K562 (cell line): Measurements from ENCODE around the gene PXK. TPM values are rescaled to one million over a fixed set of nuclear protein-coding genes. Genes with fewer than 3 reads are reported as not detected.

Source experiments
- ATAC-seq: fragments of 200-7000 bp; cut with Tn5 transposase; 3 replicates; pipeline ENCODE4 v1.9.1; 2020; ENCODE audit warnings: moderate library complexity
- BruUV-seq: library from RNA; stranded (reverse); fragments of 400-500 nt; replicated peaks from 2 replicates; lab custom pipeline; 2021; lab: Mats Ljungman, UMichigan
- CTCF ChIA-PET: fragments of 300-600 bp; formaldehyde crosslinking; extraction: SDS; loops from one replicate; lab custom pipeline; 2021; ENCODE audit warnings: low intra/inter-chr PET ratio; lab: Yijun Ruan, JAX
- POLR2A ChIA-PET: fragments of 300-600, 350-650 bp; sonication (Branson Sonifier 250); formaldehyde crosslinking; extraction: SDS; loops from one replicate; lab custom pipeline; 2021; ENCODE audit warnings: antibody characterized with exemption, inconsistent platforms; lab: Yijun Ruan, JAX
- DNase-seq, 4 experiments: peaks; one replicate each; pipeline versions ENCODE4 v3.0.0 to v3.0.0-alpha.2; 2011 to 2018; ENCODE audit warnings: low spot score in 3 of 4, mixed read lengths in 3 of 4; ENCODE audit errors: extremely low read depth in 1 of 4
- FAIRE-seq: peaks from 2 replicates; lab custom pipeline; 2011; peaks lifted over from hg19 to GRCh38; lab: Jason Lieb, UNC
- H2AFZ ChIP-seq: 2 replicates; pipeline ENCODE4 v1.6.0; 2011; ENCODE audit warnings: low read depth, low read length, control low read depth, inconsistent platforms
- H3K27ac ChIP-seq: fragments of 200-600 bp; 3 replicates; pipeline ENCODE4 v1.8.0; 2011; ENCODE audit warnings: low read depth, mild to moderate bottlenecking, control low read depth, inconsistent platforms, low read length, moderate library complexity, mixed read lengths; ENCODE audit errors: extremely low read depth
- H3K27me3 ChIP-seq, 2 experiments: fragments of 300-600 bp in 1 of 2; 2 replicates in 1 of 2; 3 replicates in 1 of 2; pipeline versions ENCODE4 v1.6.0 to v1.8.0; 2011; ENCODE audit warnings: inconsistent platforms in 2 of 2, low read length in 2 of 2, mild to moderate bottlenecking in 1 of 2, mixed read lengths in 1 of 2, moderate library complexity in 1 of 2; ENCODE audit not compliant: control insufficient read depth in 2 of 2, insufficient read depth in 2 of 2
- H3K36me3 ChIP-seq: fragments of 300-600 bp; 3 replicates; pipeline ENCODE4 v1.8.0; 2011; ENCODE audit warnings: mild to moderate bottlenecking, low read length, inconsistent platforms; ENCODE audit not compliant: control insufficient read depth, insufficient read depth
- H3K4me1 ChIP-seq, 2 experiments: fragments of 200-600 bp in 1 of 2; replicated peaks in 1 of 2; 2 replicates in 1 of 2; 3 replicates in 1 of 2; pipeline versions ENCODE4 v1.5.1 to v1.8.0; 2011; ENCODE audit warnings: inconsistent platforms in 2 of 2, low read length in 2 of 2, mild to moderate bottlenecking in 1 of 2, mixed read lengths in 1 of 2, moderate library complexity in 1 of 2; ENCODE audit not compliant: control insufficient read depth in 2 of 2, insufficient read depth in 2 of 2
- H3K4me2 ChIP-seq: 2 replicates; pipeline ENCODE4 v1.6.1; 2011; ENCODE audit warnings: low read length, control low read depth, inconsistent platforms, mixed read lengths; ENCODE audit not compliant: insufficient read depth
- H3K4me3 ChIP-seq: fragments of 200-600 bp; sonication (generic), shearing (Covaris generic); 2 replicates; pipeline ENCODE4 v1.5.1; 2016; ENCODE audit warnings: control low read depth, inconsistent platforms
- H3K79me2 ChIP-seq: fragments of 200-600 bp; 3 replicates; pipeline ENCODE4 v1.8.0; 2011; ENCODE audit warnings: low read length, inconsistent platforms; ENCODE audit not compliant: control insufficient read depth, insufficient read depth
- H3K9ac ChIP-seq, 2 experiments: 2 replicates each; pipeline versions ENCODE4 v1.6.0 to v1.6.1; 2011; ENCODE audit warnings: low read depth in 2 of 2, low read length in 2 of 2, control low read depth in 1 of 2, inconsistent platforms in 1 of 2, mild to moderate bottlenecking in 1 of 2, mixed read lengths in 1 of 2; ENCODE audit not compliant: insufficient read depth in 1 of 2
- H3K9me1 ChIP-seq: one replicate; pipeline ENCODE4 v1.6.0; 2011; ENCODE audit warnings: inconsistent platforms, mild to moderate bottlenecking, low read length, moderate library complexity; ENCODE audit not compliant: control insufficient read depth, insufficient read depth
- H3K9me3 ChIP-seq: replicated peaks from 2 replicates; pipeline ENCODE4 v1.5.1; 2011; ENCODE audit warnings: low read depth, low read length, inconsistent platforms; ENCODE audit not compliant: control insufficient read depth, insufficient read depth
- H4K20me1 ChIP-seq: replicated peaks from 2 replicates; pipeline ENCODE4 v1.6.1; 2011; ENCODE audit warnings: low read length, inconsistent platforms, mixed read lengths; ENCODE audit not compliant: control insufficient read depth, insufficient read depth
- CEBPB ChIP-seq: fragments of 450-650 bp; IDR thresholded peaks from 2 replicates; pipeline ENCODE4 v1.6.1; 2016; ENCODE audit warnings: missing genetic modification characterization, missing compliant biosample characterization
- ESRRA ChIP-seq: fragments of 450-650 bp; IDR thresholded peaks from 2 replicates; pipeline ENCODE4 v1.6.1; 2014; ENCODE audit warnings: low read depth, mild to moderate bottlenecking, moderate library complexity, borderline replicate concordance
- FOXA1 ChIP-seq: fragments of 450-650 bp; IDR thresholded peaks from 2 replicates; pipeline ENCODE4 v1.6.1; 2016; ENCODE audit warnings: mild to moderate bottlenecking, borderline replicate concordance
- HNRNPK ChIP-seq: fragments of 200-400 bp; formaldehyde crosslinking; IDR thresholded peaks from one replicate; pipeline ENCODE4 v1.6.1; 2018; ENCODE audit warnings: mild to moderate bottlenecking, low read depth, low read length; ENCODE audit not compliant: poor library complexity, severe bottlenecking
- ZNF143 ChIP-seq: sonication (generic); formaldehyde crosslinking; IDR thresholded peaks from 2 replicates; pipeline ENCODE4 v1.9.0; 2022; ENCODE audit warnings: mild to moderate bottlenecking, missing genetic modification reagents
- WGBS: fragments of 100-300 bp; shearing (Covaris generic); methylation state at CpG from one replicate; pipeline ENCODE4 v1.1.6; 2016; ENCODE audit warnings: low coverage, mixed read lengths; ENCODE audit not compliant: insufficient coverage; ENCODE audit errors: missing lambda C conversion rate; 5-methylcytosine and 5-hydroxymethylcytosine counted together
- in situ Hi-C: fragments of 300-500 bp; cut with MboI; formaldehyde crosslinking; loops from 4 replicates; pipeline ENCODE4 v1.15.0; 2018; ENCODE audit warnings: inconsistent platforms, mixed read lengths
- intact Hi-C: fragments of 100-400 bp; cut with micrococcal nuclease; formaldehyde crosslinking; loops from 2 replicates; pipeline ENCODE4 v1.14.2; 2022
- polyA plus RNA-seq, 8 experiments: library from polyadenylated mRNA; depleted of rRNA in 4 of 8; stranded (reverse) in 5 of 8; unstranded in 3 of 8; fragments of >200 nt; fragmentation: Nextera tagmentation in 2 of 8; fragmentation: Illumina TruSeq in 1 of 8; extraction: Ambion mirVana in 2 of 8; extraction: Trizol in 1 of 8; gene quantifications; 2 replicates each; pipeline versions ENCODE4 v1.2.1 to v1.2.3, GENCODE V29; 2011 to 2014; ENCODE audit warnings: inconsistent platforms in 1 of 8, missing spikeins in 1 of 8
- total RNA-seq, 7 experiments: library from RNA; depleted of rRNA in 6 of 7; stranded (reverse); fragments of >200 nt in 6 of 7; fragmentation: Illumina TruSeq in 2 of 7; extraction: Trizol in 2 of 7; gene quantifications; 2 replicates each; pipeline versions ENCODE4 v1.2.1 to v1.2.3, GENCODE V29; 2011 to 2021; ENCODE audit warnings: low replicate concordance in 1 of 7
- TF ChIP-seq, protein P1 (sequence below): fragments of 450-650 bp; conservative IDR thresholded peaks from 2 replicates; pipeline ENCODE4 v1.6.1; 2016; ENCODE audit warnings: missing genetic modification characterization, low read depth, mild to moderate bottlenecking, control low read depth, missing compliant biosample characterization

The PXK gene
- total and polyA plus RNA-seq, 9 of the 15 experiments (the other 6 are each of a cell fraction or from before 2014, with no cell fraction given): 3.3 to 19.9 (median 11.3) TPM

DNA sequence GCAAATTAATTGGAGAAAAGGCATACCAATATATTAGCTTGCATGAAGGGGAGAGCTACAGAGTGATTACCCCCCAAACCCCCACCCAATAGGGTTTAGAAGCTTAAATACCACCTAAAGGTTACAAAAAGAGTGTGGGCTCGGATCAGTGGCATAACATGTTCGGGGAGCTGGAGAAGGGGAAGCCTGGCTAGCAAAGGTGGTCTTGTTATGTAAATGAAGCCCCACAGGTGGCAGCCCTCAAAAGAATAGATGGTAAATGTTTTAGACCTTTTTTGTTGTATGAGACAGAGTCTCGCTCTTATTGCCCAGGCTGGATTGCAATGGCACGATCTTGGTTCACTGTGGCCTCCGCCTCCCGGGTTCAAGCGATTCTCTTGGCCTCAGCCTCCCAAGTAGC, 10.9 kb upstream of the PXK start:
- in situ Hi-C loops (no loop called here), intact Hi-C loops (loop anchor here (1.0 to 5.0 kb wide), 2 partner anchors 93 to 211 kb away; no protein-coding TSS in a partner anchor)
- CTCF ChIA-PET: interaction anchor here (2.3 kb wide), 1 partner anchor 93 kb away, joined by 16 read pairs; no protein-coding TSS in a partner anchor
- Histone ChIP-seq H3K27me3 (no peaks in the 10 kb centered on the region), H3K4me3 (no peak overlapping the region), H3K9me1 (no peaks in the 10 kb centered on the region), H3K4me2 (no peak overlapping the region), H3K36me3 (peaks cover 31% of the 10 kb centered on the region), H3K4me1 (peaks cover 9 to 11% of the 10 kb centered on the region in 2 experiments; a peak in 3 of 5 replicates), H3K27ac (no peak overlapping the region), H3K9ac (no peak overlapping the region), H4K20me1 (no peaks in the 10 kb centered on the region), H3K79me2 (no peaks in the 10 kb centered on the region), H2AFZ (no peak overlapping the region), H3K9me3 (no peaks in the 10 kb centered on the region)
- DNase-seq (no peak), ATAC-seq (no peak), FAIRE-seq (no peak)
- POLR2A ChIA-PET: interaction anchor here (1.7 kb wide), 1 partner anchor 11 kb away, joined by 6 read pairs; the partner anchor contains the start of gene PXK
- 95% methylated on average over 7 of the region's 7 CpGs for WGBS
- TF ChIP-seq FOXA1 (no peak), HNRNPK (no peak)
- BruUV-seq: no TSS peak

DNA sequence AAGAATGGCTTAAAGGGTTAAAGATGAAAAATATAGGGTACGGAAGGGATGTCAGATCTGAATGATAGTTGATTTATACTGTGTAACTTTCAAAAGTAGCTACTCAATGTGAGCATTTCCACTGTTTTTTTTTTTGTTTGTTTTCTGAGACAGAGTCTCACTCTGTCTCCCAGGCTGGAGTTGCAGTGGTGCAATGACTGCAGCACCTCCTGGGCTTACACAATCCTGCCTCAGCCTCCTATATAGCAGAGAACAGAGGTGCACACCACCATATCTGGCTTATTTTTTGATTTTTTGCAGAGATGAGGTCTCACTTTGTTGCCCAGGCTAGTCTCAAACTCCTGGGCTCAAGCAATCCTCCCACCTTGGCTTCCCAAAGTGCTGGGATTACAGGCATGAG, 9.9 kb upstream of the PXK start:
- in situ Hi-C loops (no loop called here), intact Hi-C loops (loop anchor here (5.0 kb wide), 1 partner anchor 210 kb away; no protein-coding TSS in a partner anchor)
- TF ChIP-seq CEBPB: 0 out of 2 replicates have a peak, but pooled peaks have one; percentile 8
- TF ChIP-seq ESRRA: no peak
- TF ChIP-seq ZNF143 (CRISPR knock-in tag): no peak
- TF ChIP-seq, protein P1, sequence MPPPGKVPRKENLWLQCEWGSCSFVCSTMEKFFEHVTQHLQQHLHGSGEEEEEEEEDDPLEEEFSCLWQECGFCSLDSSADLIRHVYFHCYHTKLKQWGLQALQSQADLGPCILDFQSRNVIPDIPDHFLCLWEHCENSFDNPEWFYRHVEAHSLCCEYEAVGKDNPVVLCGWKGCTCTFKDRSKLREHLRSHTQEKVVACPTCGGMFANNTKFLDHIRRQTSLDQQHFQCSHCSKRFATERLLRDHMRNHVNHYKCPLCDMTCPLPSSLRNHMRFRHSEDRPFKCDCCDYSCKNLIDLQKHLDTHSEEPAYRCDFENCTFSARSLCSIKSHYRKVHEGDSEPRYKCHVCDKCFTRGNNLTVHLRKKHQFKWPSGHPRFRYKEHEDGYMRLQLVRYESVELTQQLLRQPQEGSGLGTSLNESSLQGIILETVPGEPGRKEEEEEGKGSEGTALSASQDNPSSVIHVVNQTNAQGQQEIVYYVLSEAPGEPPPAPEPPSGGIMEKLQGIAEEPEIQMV (tag): no peak
- Histone ChIP-seq H3K9me1 (no peaks in the 10 kb centered on the region), H3K4me3 (no peak overlapping the region), H3K4me1 (peaks cover 9 to 11% of the 10 kb centered on the region in 2 experiments; a peak in 3 of 5 replicates), H3K9me3 (no peaks in the 10 kb centered on the region), H3K36me3 (peaks cover 21% of the 10 kb centered on the region; the same call in 2 of the 3 replicates), H4K20me1 (no peaks in the 10 kb centered on the region), H3K27me3 (no peaks in the 10 kb centered on the region), H3K9ac (no peak overlapping the region), H3K79me2 (no peaks in the 10 kb centered on the region), H3K4me2 (no peak overlapping the region), H2AFZ (no peak overlapping the region), H3K27ac (no peak overlapping the region)
- CTCF ChIA-PET: no interaction called here
- BruUV-seq: no TSS peak
- no peak for ATAC-seq
- POLR2A ChIA-PET: interaction anchor here (1.2 to 1.7 kb wide), 2 partner anchors 10 to 15 kb away, joined by 5 to 6 read pairs; partner anchors contain the start of gene PXK
- FAIRE-seq: no peak
- no peak for DNase-seq
- WGBS: 64% methylated on average over 1 of the region's 1 CpG
